DND-41 (cell line): Measurements from ENCODE around the gene LRRC40.

Source experiments
- CTCF ChIP-seq: IDR thresholded peaks from 2 replicates; pipeline ENCODE4 v1.5.1; 2012; ENCODE audit warnings: borderline replicate concordance, low read length, moderate library complexity, mild to moderate bottlenecking; ENCODE audit not compliant: poor library complexity, severe bottlenecking; ENCODE audit errors: extremely low read depth
- EZH2 ChIP-seq: IDR thresholded peaks from 3 replicates; pipeline ENCODE4 v1.6.1; 2012; ENCODE audit warnings: borderline replicate concordance, low read depth, mild to moderate bottlenecking, moderate library complexity, low read length, inconsistent platforms; ENCODE audit not compliant: severe bottlenecking

- no peak for TF ChIP-seq CTCF
- no peak for TF ChIP-seq EZH2
Observed at GRCh38 chr1:70224954-70225353, 19.6 kb upstream of the LRRC40 start.
